K562 (cell line): Measurements from ENCODE around the gene MTO1. TPM values are rescaled to one million over a fixed set of nuclear protein-coding genes. Genes with fewer than 3 reads are reported as not detected.

Experiments used
- ATAC-seq: fragments of 200-7000 bp; cut with Tn5 transposase; 3 replicates; pipeline ENCODE4 v1.9.1; 2020; ENCODE audit warnings: moderate library complexity
- BruUV-seq: library from RNA; stranded (reverse); fragments of 400-500 nt; replicated peaks from 2 replicates; lab custom pipeline; 2021; lab: Mats Ljungman, UMichigan
- CTCF ChIA-PET: fragments of 300-600 bp; formaldehyde crosslinking; extraction: SDS; loops from one replicate; lab custom pipeline; 2021; ENCODE audit warnings: low intra/inter-chr PET ratio; lab: Yijun Ruan, JAX
- POLR2A ChIA-PET: fragments of 300-600, 350-650 bp; sonication (Branson Sonifier 250); formaldehyde crosslinking; extraction: SDS; loops from one replicate; lab custom pipeline; 2021; ENCODE audit warnings: antibody characterized with exemption, inconsistent platforms; lab: Yijun Ruan, JAX
- DNase-seq, 4 experiments: peaks; one replicate each; pipeline versions ENCODE4 v3.0.0 to v3.0.0-alpha.2; 2011 to 2018; ENCODE audit warnings: low spot score in 3 of 4, mixed read lengths in 3 of 4; ENCODE audit errors: extremely low read depth in 1 of 4
- FAIRE-seq: peaks from 2 replicates; lab custom pipeline; 2011; peaks lifted over from hg19 to GRCh38; lab: Jason Lieb, UNC
- H2AFZ ChIP-seq: 2 replicates; pipeline ENCODE4 v1.6.0; 2011; ENCODE audit warnings: low read depth, low read length, control low read depth, inconsistent platforms
- H3K27ac ChIP-seq: fragments of 200-600 bp; 3 replicates; pipeline ENCODE4 v1.8.0; 2011; ENCODE audit warnings: low read depth, mild to moderate bottlenecking, control low read depth, inconsistent platforms, low read length, moderate library complexity, mixed read lengths; ENCODE audit errors: extremely low read depth
- H3K27me3 ChIP-seq, 2 experiments: fragments of 300-600 bp in 1 of 2; 2 replicates in 1 of 2; 3 replicates in 1 of 2; pipeline versions ENCODE4 v1.6.0 to v1.8.0; 2011; ENCODE audit warnings: inconsistent platforms in 2 of 2, low read length in 2 of 2, mild to moderate bottlenecking in 1 of 2, mixed read lengths in 1 of 2, moderate library complexity in 1 of 2; ENCODE audit not compliant: control insufficient read depth in 2 of 2, insufficient read depth in 2 of 2
- H3K36me3 ChIP-seq: fragments of 300-600 bp; 3 replicates; pipeline ENCODE4 v1.8.0; 2011; ENCODE audit warnings: mild to moderate bottlenecking, low read length, inconsistent platforms; ENCODE audit not compliant: control insufficient read depth, insufficient read depth
- H3K4me1 ChIP-seq, 2 experiments: fragments of 200-600 bp in 1 of 2; replicated peaks in 1 of 2; 2 replicates in 1 of 2; 3 replicates in 1 of 2; pipeline versions ENCODE4 v1.5.1 to v1.8.0; 2011; ENCODE audit warnings: inconsistent platforms in 2 of 2, low read length in 2 of 2, mild to moderate bottlenecking in 1 of 2, mixed read lengths in 1 of 2, moderate library complexity in 1 of 2; ENCODE audit not compliant: control insufficient read depth in 2 of 2, insufficient read depth in 2 of 2
- H3K4me2 ChIP-seq: 2 replicates; pipeline ENCODE4 v1.6.1; 2011; ENCODE audit warnings: low read length, control low read depth, inconsistent platforms, mixed read lengths; ENCODE audit not compliant: insufficient read depth
- H3K4me3 ChIP-seq: fragments of 200-600 bp; sonication (generic), shearing (Covaris generic); 2 replicates; pipeline ENCODE4 v1.5.1; 2016; ENCODE audit warnings: control low read depth, inconsistent platforms
- H3K79me2 ChIP-seq: fragments of 200-600 bp; 3 replicates; pipeline ENCODE4 v1.8.0; 2011; ENCODE audit warnings: low read length, inconsistent platforms; ENCODE audit not compliant: control insufficient read depth, insufficient read depth
- H3K9ac ChIP-seq, 2 experiments: 2 replicates each; pipeline versions ENCODE4 v1.6.0 to v1.6.1; 2011; ENCODE audit warnings: low read depth in 2 of 2, low read length in 2 of 2, control low read depth in 1 of 2, inconsistent platforms in 1 of 2, mild to moderate bottlenecking in 1 of 2, mixed read lengths in 1 of 2; ENCODE audit not compliant: insufficient read depth in 1 of 2
- H3K9me1 ChIP-seq: one replicate; pipeline ENCODE4 v1.6.0; 2011; ENCODE audit warnings: inconsistent platforms, mild to moderate bottlenecking, low read length, moderate library complexity; ENCODE audit not compliant: control insufficient read depth, insufficient read depth
- H3K9me3 ChIP-seq: replicated peaks from 2 replicates; pipeline ENCODE4 v1.5.1; 2011; ENCODE audit warnings: low read depth, low read length, inconsistent platforms; ENCODE audit not compliant: control insufficient read depth, insufficient read depth
- H4K20me1 ChIP-seq: replicated peaks from 2 replicates; pipeline ENCODE4 v1.6.1; 2011; ENCODE audit warnings: low read length, inconsistent platforms, mixed read lengths; ENCODE audit not compliant: control insufficient read depth, insufficient read depth
- CBX8 ChIP-seq: fragments of 200-600 bp; sonication (generic); IDR thresholded peaks from 2 replicates; pipeline ENCODE4 v1.6.1; 2012; ENCODE audit warnings: borderline replicate concordance, mixed run types, low read depth, mild to moderate bottlenecking, moderate library complexity, mixed read lengths, low read length, control low read depth, inconsistent platforms; ENCODE audit not compliant: poor library complexity, severe bottlenecking; ENCODE audit errors: extremely low read depth
- CGGBP1 ChIP-seq: fragments of 250-450 bp; sonication (Bioruptor Pico); IDR thresholded peaks from 2 replicates; pipeline ENCODE4 v1.9.0; 2021; ENCODE audit warnings: mild to moderate bottlenecking
- FOSL1 ChIP-seq: fragments of 200-800 bp; sonication (Bioruptor generic); conservative IDR thresholded peaks from 2 replicates; pipeline ENCODE4 v1.6.1; 2016; ENCODE audit warnings: missing genetic modification characterization, missing compliant biosample characterization
- GATA2 ChIP-seq: sonication (generic); formaldehyde crosslinking; IDR thresholded peaks from 2 replicates; pipeline ENCODE4 v1.4.0; 2020; ENCODE audit warnings: mild to moderate bottlenecking, missing genetic modification reagents
- GTF2E2 ChIP-seq: fragments of 200-800 bp; sonication (Bioruptor generic); IDR thresholded peaks from 2 replicates; pipeline ENCODE4 v1.6.1; 2016; ENCODE audit warnings: missing genetic modification characterization, missing compliant biosample characterization
- HEY1 ChIP-seq: fragments of 250-450 bp; sonication (Bioruptor Pico); IDR thresholded peaks from 2 replicates; pipeline ENCODE4 v1.5.0; 2020; ENCODE audit warnings: mild to moderate bottlenecking, moderate library complexity, borderline replicate concordance
- HIVEP1 ChIP-seq: fragments of 250-450 bp; sonication (Bioruptor Pico); IDR thresholded peaks from 2 replicates; pipeline ENCODE4 v1.4.0; 2020; ENCODE audit warnings: mild to moderate bottlenecking
- MAFK ChIP-seq: IDR thresholded peaks from 2 replicates; pipeline ENCODE4 v1.6.1; 2011; ENCODE audit warnings: low read length, improper control_type of control experiment
- MCM3 ChIP-seq: fragments of 450-650 bp; IDR thresholded peaks from 2 replicates; pipeline ENCODE4 v1.6.1; 2016
- MXD1 ChIP-seq: fragments of 250-450 bp; sonication (Bioruptor Pico); IDR thresholded peaks from 2 replicates; pipeline ENCODE4 v1.8.0; 2021; ENCODE audit warnings: borderline replicate concordance, mild to moderate bottlenecking, moderate library complexity; ENCODE audit not compliant: poor library complexity, severe bottlenecking
- RBM34 ChIP-seq: fragments of 200-400 bp; formaldehyde crosslinking; IDR thresholded peaks from 2 replicates; pipeline ENCODE4 v1.6.1; 2018; ENCODE audit warnings: low read length, borderline replicate concordance; ENCODE audit not compliant: insufficient read depth
- SMAD3 ChIP-seq: fragments of 450-650 bp; formaldehyde crosslinking; conservative IDR thresholded peaks from 2 replicates; pipeline ENCODE4 v1.4.0; 2020; ENCODE audit warnings: mild to moderate bottlenecking
- SRSF3 ChIP-seq: fragments of 200-400 bp; formaldehyde crosslinking; IDR thresholded peaks from 2 replicates; pipeline ENCODE4 v1.6.1; 2016; ENCODE audit warnings: mild to moderate bottlenecking, low read length, moderate library complexity; ENCODE audit not compliant: insufficient read depth
- ZNF316 ChIP-seq: fragments of 450-650 bp; IDR thresholded peaks from 2 replicates; pipeline ENCODE4 v1.6.1; 2016
- ZNF780A ChIP-seq: fragments of 250-450 bp; sonication (Bioruptor Pico); IDR thresholded peaks from 2 replicates; pipeline ENCODE4 v1.5.0; 2021; ENCODE audit warnings: mild to moderate bottlenecking
- WGBS: fragments of 100-300 bp; shearing (Covaris generic); methylation state at CpG from one replicate; pipeline ENCODE4 v1.1.6; 2016; ENCODE audit warnings: low coverage, mixed read lengths; ENCODE audit not compliant: insufficient coverage; ENCODE audit errors: missing lambda C conversion rate; 5-methylcytosine and 5-hydroxymethylcytosine counted together
- in situ Hi-C: fragments of 300-500 bp; cut with MboI; formaldehyde crosslinking; loops from 4 replicates; pipeline ENCODE4 v1.15.0; 2018; ENCODE audit warnings: inconsistent platforms, mixed read lengths
- intact Hi-C: fragments of 100-400 bp; cut with micrococcal nuclease; formaldehyde crosslinking; loops from 2 replicates; pipeline ENCODE4 v1.14.2; 2022
- polyA plus RNA-seq, 8 experiments: library from polyadenylated mRNA; depleted of rRNA in 4 of 8; stranded (reverse) in 5 of 8; unstranded in 3 of 8; fragments of >200 nt; fragmentation: Nextera tagmentation in 2 of 8; fragmentation: Illumina TruSeq in 1 of 8; extraction: Ambion mirVana in 2 of 8; extraction: Trizol in 1 of 8; gene quantifications; 2 replicates each; pipeline versions ENCODE4 v1.2.1 to v1.2.3, GENCODE V29; 2011 to 2014; ENCODE audit warnings: inconsistent platforms in 1 of 8, missing spikeins in 1 of 8
- total RNA-seq, 7 experiments: library from RNA; depleted of rRNA in 6 of 7; stranded (reverse); fragments of >200 nt in 6 of 7; fragmentation: Illumina TruSeq in 2 of 7; extraction: Trizol in 2 of 7; gene quantifications; 2 replicates each; pipeline versions ENCODE4 v1.2.1 to v1.2.3, GENCODE V29; 2011 to 2021; ENCODE audit warnings: low replicate concordance in 1 of 7
- TF ChIP-seq, protein P1 (sequence below): fragments of 250-450 bp; sonication (Bioruptor Pico); IDR thresholded peaks from 2 replicates; pipeline ENCODE4 v1.8.0; 2021; ENCODE audit warnings: mild to moderate bottlenecking, moderate library complexity

Gene MTO1
- total and polyA plus RNA-seq, 9 of the 15 experiments (the other 6 are each of a cell fraction or from before 2014, with no cell fraction given) = 33.4 to 62.3 (median 50.6) TPM

DNA sequence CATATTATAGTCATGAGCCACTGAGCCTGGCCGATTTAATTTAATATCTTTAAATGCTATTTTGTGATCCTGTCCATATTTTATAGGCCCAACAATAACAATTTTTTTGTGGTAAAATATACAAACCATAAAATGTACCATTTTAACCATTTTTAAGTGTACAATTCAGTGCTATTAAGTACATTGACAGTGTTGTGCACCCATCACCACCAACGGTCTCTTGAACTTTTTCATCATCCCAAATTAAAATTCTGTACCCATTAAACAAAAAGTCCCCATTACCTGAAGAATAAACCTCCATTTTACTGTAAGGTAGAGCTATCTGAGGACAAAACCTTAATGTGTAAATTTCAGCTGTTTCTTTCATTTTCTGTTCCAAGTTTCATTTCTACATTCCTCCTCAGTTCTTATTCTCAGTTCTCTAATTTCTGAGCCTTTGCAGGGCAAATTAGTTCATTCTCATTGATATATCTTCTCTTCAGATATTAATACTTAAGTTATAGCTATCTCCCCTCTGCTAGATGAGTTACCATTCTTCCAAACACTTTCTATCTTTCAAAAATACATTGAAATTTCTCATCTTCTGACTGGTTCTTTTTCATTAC lies 10.3 kb downstream of the MTO1 start:
- ChIA-PET CTCF (no interaction called here), POLR2A (interaction anchor here (0.6 to 3.5 kb wide), 7 partner anchors 10 to 238 kb away, joined by 3 to 21 read pairs (median 4); partner anchors contain the start of gene MTO1)
- Histone ChIP-seq H3K9me1 (no peaks in the 10 kb centered on the region), H3K36me3 (peaks cover 83% of the 10 kb centered on the region), H3K27ac (no peak overlapping the region), H4K20me1 (no peaks in the 10 kb centered on the region), H3K4me3 (no peak overlapping the region), H3K9ac (no peak overlapping the region), H3K27me3 (no peaks in the 10 kb centered on the region), H3K9me3 (no peaks in the 10 kb centered on the region), H3K4me1 (no peaks in the 10 kb centered on the region), H2AFZ (no peak overlapping the region), H3K79me2 (no peaks in the 10 kb centered on the region), H3K4me2 (no peak overlapping the region)
- no peak for ATAC-seq
- WGBS = 77% methylated on average over 2 of the region's 2 CpGs
- in situ Hi-C loops = no loop called here
- FAIRE-seq = peak; percentile 59
- no peak for DNase-seq
- TF ChIP-seq ZNF316 = no peak
- no peak for TF ChIP-seq RBM34
- TF ChIP-seq MCM3 = no peak
- no peak for TF ChIP-seq HIVEP1 (CRISPR knock-in tag)
- no peak for TF ChIP-seq MAFK
- TF ChIP-seq HEY1 (CRISPR knock-in tag) = no peak
- TF ChIP-seq MXD1 (CRISPR knock-in tag) = no peak
- TF ChIP-seq ZNF780A (CRISPR knock-in tag) = no peak
- TF ChIP-seq SMAD3 (CRISPR knock-in tag) = no peak
- no peak for TF ChIP-seq GATA2
- no peak for TF ChIP-seq SRSF3
- no peak for TF ChIP-seq CBX8
- no peak for TF ChIP-seq CGGBP1 (CRISPR knock-in tag)
- TF ChIP-seq, protein P1, sequence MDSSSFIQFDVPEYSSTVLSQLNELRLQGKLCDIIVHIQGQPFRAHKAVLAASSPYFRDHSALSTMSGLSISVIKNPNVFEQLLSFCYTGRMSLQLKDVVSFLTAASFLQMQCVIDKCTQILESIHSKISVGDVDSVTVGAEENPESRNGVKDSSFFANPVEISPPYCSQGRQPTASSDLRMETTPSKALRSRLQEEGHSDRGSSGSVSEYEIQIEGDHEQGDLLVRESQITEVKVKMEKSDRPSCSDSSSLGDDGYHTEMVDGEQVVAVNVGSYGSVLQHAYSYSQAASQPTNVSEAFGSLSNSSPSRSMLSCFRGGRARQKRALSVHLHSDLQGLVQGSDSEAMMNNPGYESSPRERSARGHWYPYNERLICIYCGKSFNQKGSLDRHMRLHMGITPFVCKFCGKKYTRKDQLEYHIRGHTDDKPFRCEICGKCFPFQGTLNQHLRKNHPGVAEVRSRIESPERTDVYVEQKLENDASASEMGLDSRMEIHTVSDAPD = no peak
- no peak for TF ChIP-seq GTF2E2 (tag)
- no peak for TF ChIP-seq FOSL1 (tag)
- BruUV-seq = TSS peak; percentile 15
- intact Hi-C loops = no loop called here
